Adrenal gland (tissue), 12 donors: ENCODE results near the gene ZNF414. TPM values are rescaled to one million over a fixed set of nuclear protein-coding genes. Genes with fewer than 3 reads are reported as not detected.

Source experiments
- DNase-seq, 7 donors: peaks; one replicate each; pipeline ENCODE4 v3.0.0-alpha.2; 2019 to 2020
- H3K27ac ChIP-seq, 5 donors: fragments of 200-600 bp; sonication (generic) in 4 of 5; 1 replicate in 3 of 5; 2 replicates in 2 of 5; pipeline versions ENCODE4 v1.5.1 to v1.8.0; 2016 to 2020; ENCODE audit warnings: mild to moderate bottlenecking in 1 of 5
- H3K27me3 ChIP-seq: fragments of 200-600 bp; 2 replicates; pipeline ENCODE4 v1.8.0; 2021
- H3K36me3 ChIP-seq, 2 donors: fragments of 200-600 bp; replicated peaks in 1 of 2; 1 replicate in 1 of 2; 2 replicates in 1 of 2; pipeline versions ENCODE4 v1.5.1 to v1.8.0; 2018 to 2022
- H3K4me1 ChIP-seq, 2 donors: fragments of 200-600 bp; replicated peaks in 1 of 2; 1 replicate in 1 of 2; 2 replicates in 1 of 2; pipeline versions ENCODE4 v1.5.1 to v1.8.0; 2018 to 2021
- H3K4me3 ChIP-seq, 4 donors: fragments of 200-600 bp; sonication (generic) in 3 of 4; one replicate each; pipeline ENCODE4 v1.5.1; 2016 to 2018
- H3K9me3 ChIP-seq, 3 donors: fragments of 200-600 bp; sonication (generic) in 1 of 3; replicated peaks in 1 of 3; 1 replicate in 2 of 3; 2 replicates in 1 of 3; pipeline versions ENCODE4 v1.5.1 to v1.8.0; 2016 to 2021
- CTCF ChIP-seq, 6 experiments: fragments of 450-650 bp in 4 of 6; fragments of 200-600 bp in 2 of 6; sonication (generic) in 1 of 6; IDR thresholded peaks; 1 replicate in 5 of 6; 2 replicates in 1 of 6; pipeline versions ENCODE4 v1.5.1 to v1.8.0; 2016 to 2021; ENCODE audit warnings: antibody characterized with exemption in 6 of 6, mild to moderate bottlenecking in 2 of 6, moderate library complexity in 1 of 6
- POLR2A ChIP-seq, 2 donors: fragments of 450-650 bp; IDR thresholded peaks; one replicate each; pipeline ENCODE4 v1.6.1; 2017; ENCODE audit warnings: antibody characterized with exemption in 2 of 2, mild to moderate bottlenecking in 2 of 2, moderate library complexity in 1 of 2
- WGBS, 4 donors: extraction: QIAGEN DNeasy Blood & Tissue Kit in 2 of 4; methylation state at CpG; one replicate each; pipeline versions ENCODE4 v1.1.5 to v1.1.7; 2013 to 2017; 5-methylcytosine and 5-hydroxymethylcytosine counted together
- intact Hi-C, 2 donors: fragments of 100-400 bp; cut with DNase I; formaldehyde crosslinking; loops; one replicate each; pipeline versions ENCODE4 v1.14.1 to v1.15.0; 2022 to 2023
- polyA plus RNA-seq, 3 donors: library from polyadenylated mRNA; stranded (reverse); fragments of 200-250 nt in 2 of 3; fragments of 350-450 nt in 1 of 3; fragmentation: Illumina TruSeq in 1 of 3; extraction: RNeasy Lipid Tissue Mini Kit (QIAGEN cat#74804) in 1 of 3; gene quantifications; one replicate each; pipeline ENCODE4 v1.2.3, GENCODE V29; 2013 to 2014
- total RNA-seq, 9 donors: library from RNA; depleted of rRNA in 4 of 9; stranded (reverse); fragments of >200 nt in 4 of 9; fragments of 120-200 nt in 1 of 9; fragmentation: NEBNext Ultra II Directional in 1 of 9; extraction: Animal tissue kit (Norgen Biotek cat#: 25700) in 1 of 9; gene quantifications; one replicate each; pipeline versions ENCODE4 v1.1.0 to v1.2.4, GENCODE V29; 2013 to 2023
- donor health status: healthy with polysubstance abuse.
- donor health status: Bipolar disorder and iron deficiency.
- donor health status: DM: yes; HTN: yes; CAD: no.
- donor health status: DM: no; HTN: no; CAD: no.
- donor health status: DM: no; HTN: no; CAD: no.
- donor health status: DM: yes; HTN: yes; CAD: no.

ZNF414 gene
- total and polyA plus RNA-seq, 12 donors: 2.9 to 103 (median 25.5) TPM

DNA sequence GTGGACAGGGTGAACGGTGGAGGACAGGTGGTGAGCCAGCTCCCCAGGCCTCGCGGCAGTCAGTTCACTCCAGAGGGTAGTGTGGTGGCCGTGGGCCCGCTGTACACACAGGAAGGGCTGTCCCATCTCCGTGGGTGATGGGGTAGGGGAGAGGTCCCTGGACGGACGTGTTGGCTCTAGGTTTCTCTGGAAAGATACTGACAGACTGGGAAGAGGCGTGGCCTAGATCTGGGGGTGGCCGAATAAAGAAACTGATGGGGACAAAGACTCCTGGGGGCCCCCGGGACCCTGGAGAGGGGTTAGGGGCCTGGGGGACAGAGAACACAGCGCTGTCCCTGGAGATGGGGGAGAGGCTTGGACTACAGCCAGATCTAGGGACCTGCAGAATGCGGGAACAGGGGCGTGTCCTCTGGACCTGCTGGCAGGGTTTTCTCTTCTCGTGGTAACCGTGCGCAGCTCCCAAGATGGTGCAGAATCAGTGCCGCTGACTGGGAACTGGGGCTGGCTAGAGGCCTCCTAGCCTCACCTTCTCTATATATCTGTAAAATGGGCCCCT lies 7.5 kb downstream of the ZNF414 start:
- 19 to 30% (median 23%) methylated on average over 11 to 18 of the region's 18 CpGs for WGBS, 4 donors
- Histone ChIP-seq H3K4me1 (peaks cover 11 to 12% of the 10 kb centered on the region in 2 donors), H3K36me3 (peaks cover 0 to 3% of the 10 kb centered on the region in 2 donors), H3K27ac (peak overlapping the region in 2 of 5 donors; percentile 6 to 24), H3K9me3 (no peaks in the 10 kb centered on the region), H3K27me3 (no peaks in the 10 kb centered on the region), H3K4me3 (peak overlapping the region in 1 of 4 donors; percentile 60)
- DNase-seq: peak in 2 of 7 donors; percentile 57 to 59
- TF ChIP-seq POLR2A (IDR thresholded peaks at IDR 0.05): no peak
- TF ChIP-seq CTCF (IDR thresholded peaks at IDR 0.05): peak in 3 of 6 experiments; percentile 3 to 43 (median 32)
- intact Hi-C loops: loop anchor here (5.0 to 10.0 kb wide), 3 partner anchors 94 to 154 kb away; partner anchors contain the start of gene MARCHF2 (in 2 of the 2)

- Histone ChIP-seq H3K9me3 (no peaks in the 10 kb centered on the region), H3K4me1 (peaks cover 11 to 12% of the 10 kb centered on the region in 2 donors), H3K36me3 (no peaks in the 10 kb centered on the region), H3K27me3 (no peaks in the 10 kb centered on the region), H3K4me3 (peak overlapping the region in 2 of 4 donors; percentile 60 to 62), H3K27ac (peak overlapping the region in 2 of 5 donors; percentile 6 to 24)
- TF ChIP-seq POLR2A (IDR thresholded peaks at IDR 0.05) (no peak), CTCF (IDR thresholded peaks at IDR 0.05) (peak; percentile 75 to 88 (median 86))
- intact Hi-C loops: loop anchor here (5.0 to 10.0 kb wide), 3 partner anchors 94 to 154 kb away; partner anchors contain the start of gene MARCHF2 (in 2 of the 2)
- WGBS, 4 donors: 0 to 1% (median 1%) methylated on average over 22 to 56 of the region's 56 CpGs
- DNase-seq: peak; percentile 72 to 87 (median 84)
These were observed 8.1 kb downstream of the ZNF414 start for GRCh38 chr19:8505680-8506401.

- Histone ChIP-seq H3K4me3 (no peak overlapping the region), H3K27me3 (no peaks in the 10 kb centered on the region), H3K36me3 (no peaks in the 10 kb centered on the region), H3K4me1 (peaks cover 11 to 12% of the 10 kb centered on the region in 2 donors), H3K27ac (no peak overlapping the region), H3K9me3 (no peaks in the 10 kb centered on the region)
- DNase-seq: no peak
- intact Hi-C loops: loop anchor here (5.0 to 10.0 kb wide), 3 partner anchors 93 to 153 kb away; partner anchors contain the start of gene MARCHF2 (in 2 of the 2)
- TF ChIP-seq CTCF (IDR thresholded peaks at IDR 0.05) (no peak), POLR2A (IDR thresholded peaks at IDR 0.05) (no peak)
- WGBS, 4 donors: 74 to 80% (median 77%) methylated on average over 6 of the region's 6 CpGs
These were observed 9.0 kb downstream of the ZNF414 start for GRCh38 chr19:8504919-8505318.

- WGBS, 4 donors: 80 to 84% (median 83%) methylated on average over 7 of the region's 7 CpGs
- intact Hi-C loops: loop anchor here in 1 of 2 donors (10.0 kb wide), 1 partner anchor 149 kb away; no protein-coding TSS in a partner anchor
These were observed 9.8 kb downstream of the ZNF414 start for GRCh38 chr19:8504171-8504570.

More at GRCh38 chr19:8504171-8504570, 9.8 kb downstream of the ZNF414 start:
- no peak for TF ChIP-seq POLR2A (IDR thresholded peaks at IDR 0.05)
- no peak for TF ChIP-seq CTCF (IDR thresholded peaks at IDR 0.05)
- Histone ChIP-seq H3K27ac (no peak overlapping the region), H3K36me3 (no peaks in the 10 kb centered on the region), H3K27me3 (no peaks in the 10 kb centered on the region), H3K4me3 (no peak overlapping the region), H3K4me1 (peaks cover 11 to 12% of the 10 kb centered on the region in 2 donors), H3K9me3 (no peaks in the 10 kb centered on the region)
- no peak for DNase-seq
